SK-MEL-5 (cell line): Measurements from ENCODE around the gene KSR1. TPM values are rescaled to one million over a fixed set of nuclear protein-coding genes. Genes with fewer than 3 reads are reported as not detected.

Experiments
- DNase-seq: peaks from one replicate; pipeline ENCODE4 v3.0.0-alpha.2; 2016; ENCODE audit warnings: low read depth, low spot score
- in situ Hi-C: cut with HindIII; loops from 2 replicates; pipeline ENCODE4 v1.10.0; 2016; ENCODE audit warnings: low sequenced_read_pairs, high pct_unique_total_duplicates, low pct_unique_long_range_greater_than_20kb
- total RNA-seq: library from RNA; depleted of rRNA; stranded (reverse); fragments of >200 nt; shearing (Covaris generic); gene quantifications from 2 replicates; pipeline ENCODE4 v1.2.3, GENCODE V29; 2014

The KSR1 gene
- total RNA-seq, 1 experiment from 2014 or later = 4.4 TPM

GRCh38 chr17:27564463-27564862 is 108.2 kb downstream of the KSR1 start:
- no peak for DNase-seq
- in situ Hi-C loops = no loop called here

GRCh38 chr17:27565874-27566670 is 109.8 kb downstream of the KSR1 start:
- DNase-seq = no peak
- in situ Hi-C loops = no loop called here

GRCh38 chr17:27566671-27567562 is 110.7 kb downstream of the KSR1 start:
- in situ Hi-C loops = no loop called here
- no peak for DNase-seq

- in situ Hi-C loops = no loop called here
- no peak for DNase-seq
Measured at GRCh38 chr17:27567563-27567859, 111.3 kb downstream of the KSR1 start.

GRCh38 chr17:27568216-27568615 is 112.0 kb downstream of the KSR1 start:
- in situ Hi-C loops = no loop called here
- no peak for DNase-seq

GRCh38 chr17:27568811-27569210 is 112.6 kb downstream of the KSR1 start:
- in situ Hi-C loops = no loop called here
- DNase-seq = no peak

GRCh38 chr17:27569257-27569722 is 113.0 kb downstream of the KSR1 start:
- DNase-seq = peak; percentile 55
- in situ Hi-C loops = no loop called here

GRCh38 chr17:27569884-27570577 is 113.8 kb downstream of the KSR1 start:
- DNase-seq = no peak
- in situ Hi-C loops = no loop called here

- in situ Hi-C loops = no loop called here
- no peak for DNase-seq
Measured at GRCh38 chr17:27570578-27570914, 114.3 kb downstream of the KSR1 start.

GRCh38 chr17:27571563-27572352 is 115.5 kb downstream of the KSR1 start:
- in situ Hi-C loops = no loop called here
- no peak for DNase-seq

GRCh38 chr17:27572665-27573064 is 116.4 kb downstream of the KSR1 start:
- DNase-seq = no peak
- in situ Hi-C loops = no loop called here

GRCh38 chr17:27573548-27573947 is 117.3 kb downstream of the KSR1 start:
- in situ Hi-C loops = no loop called here
- DNase-seq = no peak

- in situ Hi-C loops = no loop called here
- DNase-seq = no peak
Measured at GRCh38 chr17:27573971-27574525, 117.8 kb downstream of the KSR1 start.

- in situ Hi-C loops = no loop called here
- DNase-seq = no peak
Measured at GRCh38 chr17:27575096-27575911, 119.1 kb downstream of the KSR1 start.

- DNase-seq = no peak
- in situ Hi-C loops = no loop called here
Measured at GRCh38 chr17:27575912-27576252, 119.6 kb downstream of the KSR1 start.

- in situ Hi-C loops = no loop called here
- DNase-seq = peak; percentile 35
Measured at GRCh38 chr17:27576477-27577083, 120.3 kb downstream of the KSR1 start.
